Gastroesophageal sphincter (tissue), 3 donors: ENCODE results near the gene RHOA.

Source experiments
- CTCF ChIP-seq, 4 experiments: fragments of 200-600 bp in 2 of 4; fragments of 450-650 bp in 2 of 4; sonication (generic) in 1 of 4; IDR thresholded peaks; one replicate each; pipeline ENCODE4 v1.5.1; 2017 to 2019; ENCODE audit warnings: antibody characterized with exemption in 4 of 4, mild to moderate bottlenecking in 2 of 4, moderate library complexity in 2 of 4
- EP300 ChIP-seq: sonication (generic); formaldehyde crosslinking; IDR thresholded peaks from one replicate; pipeline ENCODE4 v1.6.1; 2017; ENCODE audit warnings: antibody characterized with exemption, mild to moderate bottlenecking
- POLR2A ChIP-seq, 2 donors: fragments of 450-650 bp; IDR thresholded peaks; one replicate each; pipeline ENCODE4 v1.6.1; 2017; ENCODE audit warnings: antibody characterized with exemption in 2 of 2, mild to moderate bottlenecking in 2 of 2, moderate library complexity in 1 of 2
- POLR2AphosphoS5 ChIP-seq: sonication (generic); formaldehyde crosslinking; IDR thresholded peaks from one replicate; pipeline ENCODE4 v1.6.1; 2017; ENCODE audit warnings: antibody characterized with exemption

- TF ChIP-seq CTCF (IDR thresholded peaks at IDR 0.05) (no peak), POLR2A (IDR thresholded peaks at IDR 0.05) (no peak), EP300 (no peak), POLR2AphosphoS5 (no peak)
Observed at GRCh38 chr3:49352281-49352680, 59.5 kb downstream of the RHOA start.
